ENCODE measurements around the gene TJP3.

The TJP3 gene

GRCh38 chr19:3788996-3789778, 81.0 kb downstream of the TJP3 start:
- no peak for DNase-seq

- no peak for DNase-seq
Measured at GRCh38 chr19:3790209-3790734, 82.1 kb downstream of the TJP3 start.

GRCh38 chr19:3790941-3791340, 82.8 kb downstream of the TJP3 start:
- DNase-seq, result no peak

- DNase-seq, result no peak
Measured at GRCh38 chr19:3792114-3792513, 83.9 kb downstream of the TJP3 start.

- no peak for DNase-seq
Measured at GRCh38 chr19:3793799-3794198, 85.6 kb downstream of the TJP3 start.

GRCh38 chr19:3796358-3796757, 88.2 kb downstream of the TJP3 start:
- DNase-seq, result no peak

- no peak for DNase-seq
Measured at GRCh38 chr19:3798137-3798536, 90.0 kb downstream of the TJP3 start.

All from NCI-H510A treated with DMSO at 0.1 percent for 48 hours (cell line).